Measurements from ENCODE around the gene CTLA4. TPM values are rescaled to one million over a fixed set of nuclear protein-coding genes. Genes with fewer than 3 reads are reported as not detected.

The CTLA4 gene
- total RNA-seq, 4 donors from 2014 or later, result 1.2 TPM; not detected in 3

DNA sequence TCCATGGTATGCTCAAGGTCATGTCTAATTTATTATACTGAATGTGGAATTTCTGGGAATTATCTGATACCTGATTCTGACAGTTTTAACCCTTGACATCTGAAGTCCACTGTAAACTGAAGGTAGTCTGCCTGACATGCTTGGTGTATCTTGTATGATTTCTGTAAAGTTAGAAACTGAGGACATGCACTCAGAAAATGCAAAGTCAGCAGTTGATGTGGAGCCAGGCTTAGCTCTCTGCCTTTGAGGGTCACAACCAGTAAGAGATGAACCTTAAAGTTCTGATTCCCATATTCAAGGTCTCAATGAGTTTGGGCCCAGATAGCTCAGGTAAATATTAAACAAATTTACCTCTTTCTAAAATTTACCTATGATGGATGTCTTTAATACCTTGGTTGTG lies 12.3 kb upstream of the CTLA4 start:
- H3K9me3 ChIP-seq, result no peaks in the 10 kb centered on the region
- no peak for TF ChIP-seq POLR2A (IDR thresholded peaks at IDR 0.05)
- TF ChIP-seq POLR2AphosphoS5 (IDR thresholded peaks at IDR 0.05), result no peak
- TF ChIP-seq, protein P1, sequence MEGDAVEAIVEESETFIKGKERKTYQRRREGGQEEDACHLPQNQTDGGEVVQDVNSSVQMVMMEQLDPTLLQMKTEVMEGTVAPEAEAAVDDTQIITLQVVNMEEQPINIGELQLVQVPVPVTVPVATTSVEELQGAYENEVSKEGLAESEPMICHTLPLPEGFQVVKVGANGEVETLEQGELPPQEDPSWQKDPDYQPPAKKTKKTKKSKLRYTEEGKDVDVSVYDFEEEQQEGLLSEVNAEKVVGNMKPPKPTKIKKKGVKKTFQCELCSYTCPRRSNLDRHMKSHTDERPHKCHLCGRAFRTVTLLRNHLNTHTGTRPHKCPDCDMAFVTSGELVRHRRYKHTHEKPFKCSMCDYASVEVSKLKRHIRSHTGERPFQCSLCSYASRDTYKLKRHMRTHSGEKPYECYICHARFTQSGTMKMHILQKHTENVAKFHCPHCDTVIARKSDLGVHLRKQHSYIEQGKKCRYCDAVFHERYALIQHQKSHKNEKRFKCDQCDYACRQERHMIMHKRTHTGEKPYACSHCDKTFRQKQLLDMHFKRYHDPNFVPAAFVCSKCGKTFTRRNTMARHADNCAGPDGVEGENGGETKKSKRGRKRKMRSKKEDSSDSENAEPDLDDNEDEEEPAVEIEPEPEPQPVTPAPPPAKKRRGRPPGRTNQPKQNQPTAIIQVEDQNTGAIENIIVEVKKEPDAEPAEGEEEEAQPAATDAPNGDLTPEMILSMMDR (IDR thresholded peaks at IDR 0.05), result no peak
- TF ChIP-seq EP300 (IDR thresholded peaks at IDR 0.05), result no peak
- no peaks in the 10 kb centered on the region for H3K27me3 ChIP-seq
- H3K4me1 ChIP-seq, result no peaks in the 10 kb centered on the region
- no peak overlapping the region for H3K27ac ChIP-seq
- no peaks in the 10 kb centered on the region for H3K36me3 ChIP-seq
- no peak overlapping the region for H3K4me3 ChIP-seq
- DNase-seq (ENCODE audit: low spot score in 2 of 2), result no peak

- Histone ChIP-seq H3K4me1 (no peaks in the 10 kb centered on the region), H3K27ac (no peak overlapping the region), H3K27me3 (no peaks in the 10 kb centered on the region), H3K36me3 (no peaks in the 10 kb centered on the region), H3K4me3 (no peak overlapping the region), H3K9me3 (no peaks in the 10 kb centered on the region)
- TF ChIP-seq POLR2AphosphoS5 (IDR thresholded peaks at IDR 0.05) (no peak), POLR2A (IDR thresholded peaks at IDR 0.05) (no peak), EP300 (IDR thresholded peaks at IDR 0.05) (no peak)
- TF ChIP-seq, protein P1 (IDR thresholded peaks at IDR 0.05), result no peak
- DNase-seq (ENCODE audit: low spot score in 2 of 2), result no peak
- 38% methylated on average over 2 of the region's 2 CpGs for WGBS
Measured at GRCh38 chr2:203857656-203858055, 9.9 kb upstream of the CTLA4 start.

- H3K4me3 ChIP-seq, result no peak overlapping the region
- no peaks in the 10 kb centered on the region for H3K4me1 ChIP-seq
- H3K36me3 ChIP-seq, result no peaks in the 10 kb centered on the region
- no peaks in the 10 kb centered on the region for H3K27me3 ChIP-seq
- no peaks in the 10 kb centered on the region for H3K9me3 ChIP-seq
- TF ChIP-seq POLR2A (IDR thresholded peaks at IDR 0.05), result no peak
- TF ChIP-seq POLR2AphosphoS5 (IDR thresholded peaks at IDR 0.05), result no peak
- TF ChIP-seq EP300 (IDR thresholded peaks at IDR 0.05), result no peak
- TF ChIP-seq, protein P1 (IDR thresholded peaks at IDR 0.05), result no peak
- no peak for DNase-seq (ENCODE audit: low spot score in 2 of 2)
- 94% methylated on average over 2 of the region's 2 CpGs for WGBS
- H3K27ac ChIP-seq, result no peak overlapping the region
Measured at GRCh38 chr2:203858176-203858575, 9.4 kb upstream of the CTLA4 start.

- Histone ChIP-seq H3K27ac (no peak overlapping the region), H3K36me3 (no peaks in the 10 kb centered on the region), H3K4me3 (no peak overlapping the region), H3K9me3 (no peaks in the 10 kb centered on the region), H3K27me3 (no peaks in the 10 kb centered on the region), H3K4me1 (no peaks in the 10 kb centered on the region)
- TF ChIP-seq, protein P1 (IDR thresholded peaks at IDR 0.05), result no peak
- TF ChIP-seq POLR2A (IDR thresholded peaks at IDR 0.05) (no peak), POLR2AphosphoS5 (IDR thresholded peaks at IDR 0.05) (no peak), EP300 (IDR thresholded peaks at IDR 0.05) (no peak)
- no peak for DNase-seq (ENCODE audit: low spot score in 2 of 2)
- WGBS, result 76% methylated on average over 3 of the region's 3 CpGs
Measured at GRCh38 chr2:203859030-203859789, 8.4 kb upstream of the CTLA4 start.

DNA sequence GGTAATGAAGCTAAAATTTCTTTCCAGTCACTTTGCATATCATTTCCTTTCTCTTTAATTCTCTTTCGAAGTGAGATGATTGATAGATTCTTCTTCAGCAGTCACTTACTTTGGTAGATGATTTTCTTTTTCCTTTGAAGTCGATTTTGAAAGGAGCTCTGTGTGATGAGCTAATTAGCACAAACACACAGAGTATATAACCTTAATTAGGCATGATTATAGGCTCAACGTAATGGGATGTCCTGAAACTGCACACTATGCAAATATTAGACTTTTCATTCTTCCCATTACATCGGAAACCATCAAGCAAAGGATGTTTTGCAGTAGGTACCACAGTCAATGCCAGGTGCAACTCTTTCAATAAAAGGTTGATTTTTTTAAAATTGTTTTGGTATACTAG lies 6.4 kb upstream of the CTLA4 start:
- Histone ChIP-seq H3K9me3 (no peaks in the 10 kb centered on the region), H3K4me3 (no peak overlapping the region), H3K36me3 (no peaks in the 10 kb centered on the region), H3K4me1 (no peaks in the 10 kb centered on the region), H3K27me3 (no peaks in the 10 kb centered on the region), H3K27ac (no peak overlapping the region)
- DNase-seq (ENCODE audit: low spot score in 2 of 2), result no peak
- no peak for TF ChIP-seq POLR2A (IDR thresholded peaks at IDR 0.05)
- TF ChIP-seq POLR2AphosphoS5 (IDR thresholded peaks at IDR 0.05), result no peak
- TF ChIP-seq EP300 (IDR thresholded peaks at IDR 0.05), result no peak
- TF ChIP-seq, protein P1 (IDR thresholded peaks at IDR 0.05), result no peak
- 60% methylated on average over 4 of the region's 4 CpGs for WGBS

Measured in suprapubic skin (tissue), 4 donors.